ENCODE results near the gene TMEM131L. TPM values are rescaled to one million over a fixed set of nuclear protein-coding genes. Genes with fewer than 3 reads are reported as not detected.

Gene TMEM131L
- total RNA-seq, 1 experiment from 2014 or later, result 14.6 TPM

DNA sequence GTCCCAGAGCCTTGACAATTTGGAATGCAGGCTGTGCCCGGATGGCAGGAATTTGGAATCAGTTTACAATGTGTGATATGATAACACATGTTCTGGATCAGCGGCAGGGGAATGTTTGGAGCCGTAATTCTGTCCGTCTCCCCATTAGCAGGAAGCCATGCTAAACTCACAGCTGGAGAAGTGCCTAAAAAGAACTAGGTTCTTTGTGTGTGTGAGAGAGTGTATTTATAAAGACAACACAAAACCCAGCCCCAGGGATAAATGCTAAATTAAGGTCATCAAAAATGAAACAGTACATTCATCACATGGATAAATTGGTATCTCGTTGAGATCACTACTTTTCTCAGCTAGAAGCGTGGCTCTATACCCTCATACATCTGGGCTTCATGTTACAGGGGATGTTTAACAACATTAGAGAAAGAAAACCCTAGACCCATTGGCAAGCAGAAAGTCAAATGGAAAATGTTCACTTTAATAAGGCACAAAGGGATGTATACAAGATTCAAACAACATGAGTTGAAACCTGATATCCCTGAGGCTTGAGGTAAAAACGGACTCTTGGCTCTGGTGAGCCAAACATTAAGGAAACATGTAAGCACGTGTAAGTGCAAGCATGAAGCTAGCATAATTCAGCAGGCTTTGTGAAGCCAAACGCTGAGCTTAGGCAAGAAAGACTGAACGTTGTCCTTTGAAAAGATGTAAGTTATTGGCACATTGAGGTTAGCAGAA, 18.0 kb upstream of the TMEM131L start:
- Histone ChIP-seq H2BK5ac (ENCODE audit: insufficient read length, low read length) (no peak overlapping the region), H3K27ac (ENCODE audit: insufficient read length, low read depth, low read length) (no peak overlapping the region), H3K4me2 (ENCODE audit: insufficient read depth, insufficient read length, low read length) (no peak overlapping the region), H2BK15ac (ENCODE audit: low read depth, low read length) (no peak overlapping the region), H3K4me1 (ENCODE audit: insufficient read depth, low read length) (no peaks in the 10 kb centered on the region), H2BK20ac (ENCODE audit: low read depth, low read length, poor library complexity, severe bottlenecking) (no peak overlapping the region), H3T11ph (ENCODE audit: low read length) (no peak overlapping the region), H3K4ac (ENCODE audit: low read depth, low read length) (no peak overlapping the region), H2BK120ac (ENCODE audit: low read depth, low read length, poor library complexity, severe bottlenecking) (no peak overlapping the region), H4K5ac (ENCODE audit: insufficient read length, low read depth, low read length) (no peak overlapping the region), H3K18ac (ENCODE audit: insufficient read length, low read depth, low read length) (no peak overlapping the region), H3K79me2 (ENCODE audit: insufficient read depth, low read length) (no peaks in the 10 kb centered on the region), H4K8ac (replicated peaks; ENCODE audit: insufficient read length, low read depth, low read length) (no peak overlapping the region), H3K14ac (ENCODE audit: insufficient read depth, low read length) (no peak overlapping the region), H3K56ac (ENCODE audit: insufficient read length, low read depth, low read length) (no peak overlapping the region), H2AK5ac (ENCODE audit: insufficient read length, low read length) (no peak overlapping the region), H3K9ac (ENCODE audit: extremely low read depth, insufficient read length, low read length) (no peak overlapping the region), H4K20me1 (ENCODE audit: control insufficient read depth, insufficient read depth, insufficient read length) (no peaks in the 10 kb centered on the region), H4K91ac (ENCODE audit: insufficient read length, low read depth, low read length) (no peak overlapping the region), H3K23ac (ENCODE audit: insufficient read length, low read depth, low read length) (no peak overlapping the region), H2BK12ac (ENCODE audit: insufficient read length, low read depth, low read length) (no peak overlapping the region), H3K23me2 (ENCODE audit: insufficient read length, low read depth, low read length, poor library complexity, severe bottlenecking) (no peaks in the 10 kb centered on the region), H2AFZ (ENCODE audit: low read length) (no peak overlapping the region), H3K9me3 (ENCODE audit: control insufficient read depth, low read depth, low read length) (no peaks in the 10 kb centered on the region), H3K27me3 (ENCODE audit: insufficient read depth, low read length) (no peaks in the 10 kb centered on the region), H3K79me1 (ENCODE audit: insufficient read depth, low read depth, low read length, poor library complexity, severe bottlenecking) (no peaks in the 10 kb centered on the region)
- H3K27me3 Mint-ChIP-seq (ENCODE audit: low read depth), result no peaks in the 10 kb centered on the region
- peaks cover 18 to 19% of the 10 kb centered on the region in 2 experiments for H3K4me1 Mint-ChIP-seq
- H3K27ac Mint-ChIP-seq, result no peak overlapping the region; a peak in 1 of 7 replicates
- DNase-seq, result no peak
- TF ChIP-seq, protein P1, sequence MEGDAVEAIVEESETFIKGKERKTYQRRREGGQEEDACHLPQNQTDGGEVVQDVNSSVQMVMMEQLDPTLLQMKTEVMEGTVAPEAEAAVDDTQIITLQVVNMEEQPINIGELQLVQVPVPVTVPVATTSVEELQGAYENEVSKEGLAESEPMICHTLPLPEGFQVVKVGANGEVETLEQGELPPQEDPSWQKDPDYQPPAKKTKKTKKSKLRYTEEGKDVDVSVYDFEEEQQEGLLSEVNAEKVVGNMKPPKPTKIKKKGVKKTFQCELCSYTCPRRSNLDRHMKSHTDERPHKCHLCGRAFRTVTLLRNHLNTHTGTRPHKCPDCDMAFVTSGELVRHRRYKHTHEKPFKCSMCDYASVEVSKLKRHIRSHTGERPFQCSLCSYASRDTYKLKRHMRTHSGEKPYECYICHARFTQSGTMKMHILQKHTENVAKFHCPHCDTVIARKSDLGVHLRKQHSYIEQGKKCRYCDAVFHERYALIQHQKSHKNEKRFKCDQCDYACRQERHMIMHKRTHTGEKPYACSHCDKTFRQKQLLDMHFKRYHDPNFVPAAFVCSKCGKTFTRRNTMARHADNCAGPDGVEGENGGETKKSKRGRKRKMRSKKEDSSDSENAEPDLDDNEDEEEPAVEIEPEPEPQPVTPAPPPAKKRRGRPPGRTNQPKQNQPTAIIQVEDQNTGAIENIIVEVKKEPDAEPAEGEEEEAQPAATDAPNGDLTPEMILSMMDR (conservative IDR thresholded peaks at IDR 0.05), result no peak
- H3K4me3 Mint-ChIP-seq, result no peak overlapping the region
- WGBS (ENCODE audit: extremely low coverage, insufficient read length, low lambda C conversion rate), result no CpG with 5 or more reads among the region's 10 CpGs
- H3K9me3 Mint-ChIP-seq, result no peaks in the 10 kb centered on the region
- H3K36me3 Mint-ChIP-seq (ENCODE audit: insufficient read depth in 1 of 3, low read depth in 3 of 3), result no peaks in the 10 kb centered on the region

Measured in H9 (cell line).